GM12878 (cell line): ENCODE results near the gene MYL7. TPM values are rescaled to one million over a fixed set of nuclear protein-coding genes. Genes with fewer than 3 reads are reported as not detected.

ENCODE experiments used
- ATAC-seq: fragments of 200-7000 bp; cut with Tn5 transposase; 3 replicates; pipeline ENCODE4 v1.9.1; 2020; ENCODE audit warnings: mild to moderate bottlenecking, moderate library complexity
- BruUV-seq: library from RNA; stranded (reverse); fragments of 400-500 nt; replicated peaks from 2 replicates; lab custom pipeline; 2021; lab: Mats Ljungman, UMichigan
- CTCF ChIA-PET: fragments of 300-600 bp; sonication (Branson Sonifier 250); formaldehyde crosslinking; extraction: SDS; loops from one replicate; lab custom pipeline; 2021; ENCODE audit warnings: inconsistent platforms; lab: Yijun Ruan, JAX
- POLR2A ChIA-PET: fragments of 350-600 bp; formaldehyde crosslinking; extraction: SDS; loops from one replicate; lab custom pipeline; 2021; ENCODE audit warnings: inconsistent platforms; lab: Charles Lee
- RAD21 ChIA-PET: fragments of 300-600 bp; sonication (Branson Sonifier 250); formaldehyde crosslinking; loops from one replicate; lab custom pipeline; 2023; ENCODE audit warnings: antibody characterized with exemption; ENCODE audit not compliant: unreplicated experiment; lab: Charles Lee
- SMC1A ChIA-PET: fragments of 300-600 bp; sonication (Branson Sonifier 250); formaldehyde crosslinking; loops from one replicate; lab custom pipeline; 2023; ENCODE audit not compliant: unreplicated experiment, uncharacterized antibody; lab: Charles Lee
- DNase-seq: peaks from one replicate; pipeline ENCODE4 v3.0.0-alpha.2; 2011; ENCODE audit warnings: low read depth, low spot score
- FAIRE-seq: peaks from 3 replicates; lab custom pipeline; 2011; peaks lifted over from hg19 to GRCh38; lab: Jason Lieb, UNC
- H2AFZ ChIP-seq: 2 replicates; pipeline ENCODE4 v1.6.0; 2011; ENCODE audit warnings: low read depth, low read length, control low read depth; ENCODE audit not compliant: control insufficient read depth
- H3K27ac ChIP-seq: 2 replicates; pipeline ENCODE4 v1.5.1; 2011; ENCODE audit warnings: control low read depth; ENCODE audit not compliant: control insufficient read depth, insufficient read depth
- H3K27me3 ChIP-seq, 2 experiments: replicated peaks in 1 of 2; 2 replicates each; pipeline versions ENCODE4 v1.6.0 to v1.6.1; 2011; ENCODE audit warnings: low read length in 1 of 2; ENCODE audit not compliant: control insufficient read depth in 2 of 2, insufficient read depth in 2 of 2
- H3K36me3 ChIP-seq, 2 experiments: 2 replicates each; pipeline ENCODE4 v1.5.1; 2011; ENCODE audit warnings: low read length in 1 of 2; ENCODE audit not compliant: control insufficient read depth in 2 of 2, insufficient read depth in 2 of 2
- H3K4me1 ChIP-seq: 2 replicates; pipeline ENCODE4 v1.6.1; 2011; ENCODE audit warnings: mild to moderate bottlenecking, low read length, moderate library complexity, mixed read lengths; ENCODE audit not compliant: control insufficient read depth, insufficient read depth
- H3K4me2 ChIP-seq: 2 replicates; pipeline ENCODE4 v1.6.0; 2011; ENCODE audit warnings: control low read depth; ENCODE audit not compliant: control insufficient read depth, insufficient read depth
- H3K4me3 ChIP-seq: fragments of 200-600 bp; sonication (generic); 2 replicates; pipeline ENCODE4 v1.5.1; 2016
- H3K79me2 ChIP-seq: 2 replicates; pipeline ENCODE4 v1.6.0; 2011; ENCODE audit warnings: low read length; ENCODE audit not compliant: control insufficient read depth, insufficient read depth
- H3K9ac ChIP-seq: 2 replicates; pipeline ENCODE4 v1.8.0; 2011; ENCODE audit warnings: low read length, control low read depth, mixed read lengths; ENCODE audit not compliant: control insufficient read depth, insufficient read depth
- H3K9me3 ChIP-seq: replicated peaks from 3 replicates; pipeline ENCODE4 v1.5.1; 2011; ENCODE audit warnings: mild to moderate bottlenecking, low read length; ENCODE audit not compliant: control insufficient read depth, insufficient read depth
- H4K20me1 ChIP-seq: 2 replicates; pipeline ENCODE4 v1.6.0; 2011; ENCODE audit not compliant: control insufficient read depth, insufficient read depth
- CHD2 ChIP-seq: IDR thresholded peaks from 2 replicates; pipeline ENCODE4 v1.6.1; 2011; ENCODE audit warnings: low read depth, low read length, improper control_type of control experiment, borderline replicate concordance
- FOXK2 ChIP-seq: fragments of 450-650 bp; IDR thresholded peaks from 2 replicates; pipeline ENCODE4 v1.6.1; 2017; ENCODE audit warnings: mild to moderate bottlenecking, moderate library complexity
- HCFC1 ChIP-seq: fragments of 150-350 bp; IDR thresholded peaks from 2 replicates; pipeline ENCODE4 v1.6.1; 2014; ENCODE audit warnings: low read length
- IRF4 ChIP-seq: IDR thresholded peaks from 2 replicates; pipeline ENCODE4 v1.6.1; 2011; ENCODE audit warnings: low read depth, low read length
- JUNB ChIP-seq: IDR thresholded peaks from 2 replicates; pipeline ENCODE4 v1.6.1; 2016; ENCODE audit warnings: antibody characterized with exemption, mild to moderate bottlenecking
- SP1 ChIP-seq: IDR thresholded peaks from one replicate; pipeline ENCODE4 v1.6.1; 2011; ENCODE audit warnings: low read depth, low read length
- ZNF274 ChIP-seq: IDR thresholded peaks from one replicate; pipeline ENCODE4 v1.8.0; 2011; ENCODE audit not compliant: insufficient read length, insufficient read depth
- WGBS: methylation state at CpG from one replicate; pipeline ENCODE4 v1.1.6; 2016; ENCODE audit warnings: low lambda C conversion rate; ENCODE audit not compliant: insufficient replicate concordance, insufficient coverage; ENCODE audit errors: missing lambda C conversion rate; 5-methylcytosine and 5-hydroxymethylcytosine counted together
- in situ Hi-C: fragments of 300-500 bp; cut with MboI; formaldehyde crosslinking; loops from 9 replicates; pipeline ENCODE4 v1.14.3; 2018; ENCODE audit warnings: mixed read lengths
- intact Hi-C: fragments of 100-400 bp; cut with micrococcal nuclease; formaldehyde crosslinking; loops from one replicate; pipeline ENCODE4 v1.14.2; 2022; ENCODE audit not compliant: unreplicated experiment
- polyA plus RNA-seq, 11 experiments: library from polyadenylated mRNA; depleted of rRNA in 4 of 11; unstranded in 6 of 11; stranded (reverse) in 5 of 11; fragments of >200 nt; fragmentation: Nextera tagmentation in 4 of 11; fragmentation: Illumina TruSeq in 1 of 11; extraction: Ambion mirVana in 4 of 11; extraction: Trizol in 1 of 11; gene quantifications; 1 replicate in 1 of 11; 2 replicates in 10 of 11; pipeline versions ENCODE4 v1.2.1 to v1.2.3, GENCODE V29; 2011 to 2016; ENCODE audit warnings: inconsistent platforms in 2 of 11, missing spikeins in 2 of 11, low read depth in 1 of 11
- total RNA-seq, 4 experiments: library from RNA; depleted of rRNA in 3 of 4; stranded (reverse); fragments of >200 nt in 3 of 4; fragmentation: Illumina TruSeq in 1 of 4; extraction: Trizol in 1 of 4; gene quantifications; 2 replicates each; pipeline versions ENCODE4 v1.2.1 to v1.2.3, GENCODE V29; 2013 to 2021
- TF ChIP-seq, protein P1 (sequence below): fragments of 150-350 bp; IDR thresholded peaks from 2 replicates; pipeline ENCODE4 v1.6.1; 2016; ENCODE audit warnings: low read depth, low read length

MYL7 gene
- total and polyA plus RNA-seq, 10 of the 15 experiments (the other 5 are each of a cell fraction or from before 2014, with no cell fraction given) = 1.9 TPM; not detected in 9

- in situ Hi-C loops (no loop called here), intact Hi-C loops (no loop called here)
- H3K4me1 ChIP-seq = no peaks in the 10 kb centered on the region
- H3K4me3 ChIP-seq = no peak overlapping the region
- H3K9ac ChIP-seq = no peak overlapping the region
- CTCF ChIA-PET = no interaction called here
- WGBS = 45% methylated on average over 6 of the region's 6 CpGs
- RAD21 ChIA-PET = no interaction called here
- no peaks in the 10 kb centered on the region for H3K36me3 ChIP-seq
- no peaks in the 10 kb centered on the region for H3K79me2 ChIP-seq
- no peak overlapping the region for H3K27ac ChIP-seq
- no peaks in the 10 kb centered on the region for H4K20me1 ChIP-seq
- POLR2A ChIA-PET = no interaction called here
- TF ChIP-seq JUNB (no peak), ZNF274 (no peak), HCFC1 (no peak), SP1 (no peak), CHD2 (no peak), IRF4 (no peak), FOXK2 (no peak)
- TF ChIP-seq, protein P1, sequence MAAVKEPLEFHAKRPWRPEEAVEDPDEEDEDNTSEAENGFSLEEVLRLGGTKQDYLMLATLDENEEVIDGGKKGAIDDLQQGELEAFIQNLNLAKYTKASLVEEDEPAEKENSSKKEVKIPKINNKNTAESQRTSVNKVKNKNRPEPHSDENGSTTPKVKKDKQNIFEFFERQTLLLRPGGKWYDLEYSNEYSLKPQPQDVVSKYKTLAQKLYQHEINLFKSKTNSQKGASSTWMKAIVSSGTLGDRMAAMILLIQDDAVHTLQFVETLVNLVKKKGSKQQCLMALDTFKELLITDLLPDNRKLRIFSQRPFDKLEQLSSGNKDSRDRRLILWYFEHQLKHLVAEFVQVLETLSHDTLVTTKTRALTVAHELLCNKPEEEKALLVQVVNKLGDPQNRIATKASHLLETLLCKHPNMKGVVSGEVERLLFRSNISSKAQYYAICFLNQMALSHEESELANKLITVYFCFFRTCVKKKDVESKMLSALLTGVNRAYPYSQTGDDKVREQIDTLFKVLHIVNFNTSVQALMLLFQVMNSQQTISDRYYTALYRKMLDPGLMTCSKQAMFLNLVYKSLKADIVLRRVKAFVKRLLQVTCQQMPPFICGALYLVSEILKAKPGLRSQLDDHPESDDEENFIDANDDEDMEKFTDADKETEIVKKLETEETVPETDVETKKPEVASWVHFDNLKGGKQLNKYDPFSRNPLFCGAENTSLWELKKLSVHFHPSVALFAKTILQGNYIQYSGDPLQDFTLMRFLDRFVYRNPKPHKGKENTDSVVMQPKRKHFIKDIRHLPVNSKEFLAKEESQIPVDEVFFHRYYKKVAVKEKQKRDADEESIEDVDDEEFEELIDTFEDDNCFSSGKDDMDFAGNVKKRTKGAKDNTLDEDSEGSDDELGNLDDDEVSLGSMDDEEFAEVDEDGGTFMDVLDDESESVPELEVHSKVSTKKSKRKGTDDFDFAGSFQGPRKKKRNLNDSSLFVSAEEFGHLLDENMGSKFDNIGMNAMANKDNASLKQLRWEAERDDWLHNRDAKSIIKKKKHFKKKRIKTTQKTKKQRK = no peak
- no peak overlapping the region for H3K4me2 ChIP-seq
- H3K27me3 ChIP-seq = no peaks in the 10 kb centered on the region
- BruUV-seq = no TSS peak
- H2AFZ ChIP-seq = no peak overlapping the region
- DNase-seq = no peak
- SMC1A ChIA-PET = no interaction called here
- no peaks in the 10 kb centered on the region for H3K9me3 ChIP-seq
- ATAC-seq = no peak
- FAIRE-seq = peak; percentile 38
These were observed 2.6 kb upstream of the MYL7 start for GRCh38 chr7:44143646-44144250.
